ENCODE measurements around the gene ATP5F1C.

ATP5F1C gene

GRCh38 chr10:7846591-7846990 is 58.6 kb downstream of the ATP5F1C start:
- ATAC-seq (replicated peaks) (no peak), DNase-seq (no peak)
- no peaks in the 10 kb centered on the region for H3K9me3 Mint-ChIP-seq
- peaks cover 6 to 14% of the 10 kb centered on the region in 2 donors for H3K36me3 Mint-ChIP-seq
- H3K27ac Mint-ChIP-seq = no peak overlapping the region
- H3K4me3 Mint-ChIP-seq = no peak overlapping the region
- H3K27me3 Mint-ChIP-seq = no peaks in the 10 kb centered on the region
- H3K4me1 Mint-ChIP-seq = peaks cover 4 to 5% of the 10 kb centered on the region in 2 donors

GRCh38 chr10:7853226-7853842 is 65.4 kb downstream of the ATP5F1C start:
- H3K4me1 Mint-ChIP-seq = peaks cover 15 to 44% of the 10 kb centered on the region in 2 donors
- DNase-seq (no peak), ATAC-seq (replicated peaks) (no peak)
- peaks cover 17 to 24% of the 10 kb centered on the region in 2 donors for H3K36me3 Mint-ChIP-seq
- no peak overlapping the region for H3K27ac Mint-ChIP-seq
- H3K27me3 Mint-ChIP-seq = no peaks in the 10 kb centered on the region
- no peaks in the 10 kb centered on the region for H3K9me3 Mint-ChIP-seq
- H3K4me3 Mint-ChIP-seq = no peak overlapping the region

DNA sequence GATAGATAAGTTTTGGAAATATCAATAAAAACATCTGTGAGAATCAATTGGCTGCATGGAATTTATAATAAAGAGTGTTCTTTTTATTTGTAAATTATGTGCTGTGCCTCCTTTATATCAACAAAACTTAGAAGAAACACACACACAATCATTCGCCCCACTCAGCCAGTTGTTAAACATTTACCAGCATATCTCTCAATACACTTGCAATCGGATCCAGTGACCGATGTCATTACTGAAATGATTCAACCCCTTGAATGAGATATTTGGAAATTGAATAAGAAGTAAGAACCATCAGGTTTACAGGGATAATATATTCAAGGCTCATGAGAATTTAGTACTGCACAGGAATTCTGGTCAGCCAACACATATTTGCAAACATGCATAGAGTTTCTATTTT is 65.9 kb downstream of the ATP5F1C start:
- H3K36me3 Mint-ChIP-seq = peaks cover 22 to 26% of the 10 kb centered on the region in 2 donors
- DNase-seq = no peak
- H3K4me1 Mint-ChIP-seq = peaks cover 14 to 44% of the 10 kb centered on the region in 2 donors
- no peak overlapping the region for H3K27ac Mint-ChIP-seq
- H3K4me3 Mint-ChIP-seq = no peak overlapping the region
- ATAC-seq (replicated peaks) = no peak
- peaks cover 3% of the 10 kb centered on the region in 2 donors for H3K9me3 Mint-ChIP-seq
- H3K27me3 Mint-ChIP-seq = no peaks in the 10 kb centered on the region

DNA sequence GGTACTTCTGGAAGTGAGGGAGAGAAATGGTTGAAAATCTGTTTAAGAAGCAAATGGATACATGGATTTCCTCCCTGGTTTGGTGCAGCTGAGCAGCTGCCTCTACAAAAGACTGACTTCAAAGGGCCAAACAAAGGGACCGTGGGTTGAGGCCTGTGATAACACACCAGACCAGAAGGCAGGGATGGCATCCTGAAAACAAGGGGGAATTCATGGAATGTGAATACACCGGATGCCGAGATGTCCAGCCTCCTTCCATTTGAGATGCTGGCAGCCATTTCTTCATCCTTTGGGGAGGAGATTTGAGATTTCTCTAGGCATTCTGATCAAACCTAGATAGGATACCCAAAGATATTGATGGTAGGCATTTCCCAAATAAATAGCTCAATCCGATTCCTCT is 67.2 kb downstream of the ATP5F1C start:
- ATAC-seq (replicated peaks) = no peak
- Mint-ChIP-seq H3K4me3 (no peak overlapping the region), H3K36me3 (peaks cover 31 to 33% of the 10 kb centered on the region in 2 donors), H3K9me3 (peaks cover 3% of the 10 kb centered on the region in 2 donors), H3K4me1 (peaks cover 14 to 44% of the 10 kb centered on the region in 2 donors), H3K27me3 (no peaks in the 10 kb centered on the region), H3K27ac (no peak overlapping the region)
- no peak for DNase-seq

DNA sequence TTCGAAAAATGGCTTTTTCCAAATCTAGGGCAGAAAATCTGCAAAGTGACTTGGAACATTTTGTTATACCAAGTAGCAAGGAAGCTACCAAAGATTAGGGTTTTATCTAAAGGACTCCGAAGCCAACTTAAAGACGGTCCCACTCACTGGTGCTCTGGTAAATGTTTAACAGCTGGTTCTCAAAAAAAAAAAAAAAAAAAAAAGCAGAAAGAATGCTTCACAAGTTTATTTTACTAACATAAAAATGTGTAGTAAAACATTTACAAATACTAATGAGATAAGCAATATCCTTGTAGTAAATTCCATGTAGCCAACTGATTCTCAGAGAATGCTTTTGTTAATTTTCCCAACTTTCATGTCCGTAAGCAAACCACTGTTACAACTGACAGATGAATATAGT is 68.7 kb downstream of the ATP5F1C start:
- ATAC-seq (replicated peaks) (no peak), DNase-seq (no peak)
- Mint-ChIP-seq H3K9me3 (peaks cover 5 to 6% of the 10 kb centered on the region in 2 donors), H3K4me3 (no peak overlapping the region), H3K4me1 (peaks cover 12 to 40% of the 10 kb centered on the region in 2 donors), H3K27ac (no peak overlapping the region), H3K36me3 (peaks cover 30 to 31% of the 10 kb centered on the region in 2 donors), H3K27me3 (no peaks in the 10 kb centered on the region)

DNA sequence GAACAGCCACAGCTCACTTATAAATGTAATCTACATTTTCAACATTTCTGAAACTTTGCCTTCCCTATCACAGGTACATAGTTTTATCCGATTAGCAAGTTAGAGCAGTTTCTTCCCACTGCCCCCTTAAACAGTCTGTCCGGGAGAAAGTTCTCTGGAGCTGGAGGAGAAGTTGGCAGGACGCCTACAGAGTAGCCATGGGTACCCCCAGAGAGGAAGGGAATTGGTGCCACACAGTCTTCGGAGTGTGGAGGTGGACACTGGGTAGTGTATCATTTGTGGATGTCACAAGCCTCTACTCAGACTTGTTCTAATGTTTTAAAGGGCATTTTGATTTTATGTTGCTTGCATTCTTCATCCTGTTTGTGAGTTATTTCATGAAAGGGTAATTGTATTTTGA is 69.3 kb downstream of the ATP5F1C start:
- Mint-ChIP-seq H3K4me3 (no peak overlapping the region), H3K27ac (no peak overlapping the region), H3K4me1 (peaks cover 12 to 38% of the 10 kb centered on the region in 2 donors), H3K27me3 (no peaks in the 10 kb centered on the region), H3K36me3 (peaks cover 32 to 33% of the 10 kb centered on the region in 2 donors), H3K9me3 (peaks cover 8 to 12% of the 10 kb centered on the region in 2 donors)
- DNase-seq = no peak
- ATAC-seq (replicated peaks) = no peak

Data from stimulated activated naive B cell treated with anti-CD40 and anti-IgM and Interleukin-4, amounts not matched to agents 10 μg/mL and 1 μg/mL and 100 μg/mL, for 72 hours (primary cell).